ENCODE results near the gene ANKRD13C.

- TF ChIP-seq POLR2A (IDR thresholded peaks at IDR 0.05) = no peak
- no peak for TF ChIP-seq EP300 (IDR thresholded peaks at IDR 0.05)
- TF ChIP-seq CTCF (IDR thresholded peaks at IDR 0.05) = no peak
Measured at GRCh38 chr1:70211541-70211940, 143.0 kb downstream of the ANKRD13C start.
